ENCODE measurements around the gene MESP2. TPM values are rescaled to one million over a fixed set of nuclear protein-coding genes. Genes with fewer than 3 reads are reported as not detected.

MESP2 gene
- total and polyA plus RNA-seq, 9 of the 15 experiments (the other 6 are each of a cell fraction or from before 2014, with no cell fraction given): 0.08 to 0.82 (median 0.37) TPM

- no peaks in the 10 kb centered on the region for H3K79me2 ChIP-seq (ENCODE audit: control insufficient read depth, insufficient read depth, low read length)
- H3K4me2 ChIP-seq (ENCODE audit: insufficient read depth, low read length): no peak overlapping the region
- H3K4me3 ChIP-seq: no peak overlapping the region
- POLR2A ChIA-PET: interaction anchor here (0.6 kb wide), 1 partner anchor 163 kb away, joined by 4 read pairs; no protein-coding TSS in a partner anchor
- H3K9me3 ChIP-seq (replicated peaks; ENCODE audit: control insufficient read depth, insufficient read depth, low read depth, low read length): no peaks in the 10 kb centered on the region
- TF ChIP-seq BHLHE40 (IDR thresholded peaks at IDR 0.05; ENCODE audit: low read length) (0 out of 2 replicates have a peak, but pooled peaks have one; percentile 12), ZNF280A (IDR thresholded peaks at IDR 0.05; ENCODE audit: low read depth, partially characterized antibody) (no peak)
- H3K27me3 ChIP-seq (ENCODE audit: control insufficient read depth in 2 of 2, insufficient read depth in 2 of 2, low read length in 2 of 2): no peaks in the 10 kb centered on the region
- no peak overlapping the region for H3K27ac ChIP-seq (ENCODE audit: extremely low read depth, low read depth, low read length)
- H2AFZ ChIP-seq (ENCODE audit: low read depth, low read length): 0 out of 2 replicates have a peak overlapping the region, but pooled peaks have one; percentile 38
- H3K4me1 ChIP-seq (replicated peaks in 1 of 2; ENCODE audit: control insufficient read depth in 2 of 2, insufficient read depth in 2 of 2, low read length in 2 of 2): peaks cover 13 to 26% of the 10 kb centered on the region in 2 experiments
- H4K20me1 ChIP-seq (replicated peaks; ENCODE audit: control insufficient read depth, insufficient read depth, low read length): no peaks in the 10 kb centered on the region; the same call in 1 of the 2 replicates
- no peaks in the 10 kb centered on the region for H3K36me3 ChIP-seq (ENCODE audit: control insufficient read depth, insufficient read depth, low read length)
- FAIRE-seq (no peak), ATAC-seq (no peak), DNase-seq (ENCODE audit: extremely low read depth in 1 of 4, low spot score in 3 of 4) (no peak)
- CTCF ChIA-PET (ENCODE audit: low intra/inter-chr PET ratio): no interaction called here
- 23% methylated on average over 7 of the region's 7 CpGs for WGBS (ENCODE audit: insufficient coverage, low coverage, missing lambda C conversion rate)
- in situ Hi-C loops (cut with MboI) (loop anchor here (5.0 to 10.0 kb wide), 2 partner anchors 120 to 338 kb away; no protein-coding TSS in a partner anchor), intact Hi-C loops (cut with micrococcal nuclease) (no loop called here)
- H3K9me1 ChIP-seq (ENCODE audit: control insufficient read depth, insufficient read depth, low read length): no peaks in the 10 kb centered on the region
- no peak overlapping the region for H3K9ac ChIP-seq (ENCODE audit: insufficient read depth in 1 of 2, low read depth in 2 of 2, low read length in 2 of 2)
- no TSS peak for BruUV-seq (replicated peaks)
Observed at GRCh38 chr15:89756897-89757296, 19.2 kb upstream of the MESP2 start.

GRCh38 chr15:89758283-89758682 lies 17.8 kb upstream of the MESP2 start:
- BruUV-seq (replicated peaks): no TSS peak
- TF ChIP-seq PBX2 (CRISPR knock-in tag; IDR thresholded peaks at IDR 0.05; ENCODE audit: low read depth) (no peak), PBX2 (tag; conservative IDR thresholded peaks at IDR 0.05; ENCODE audit: low read depth) (no peak), ZMIZ1 (IDR thresholded peaks at IDR 0.05; ENCODE audit: low read depth in 2 of 2, low read length in 2 of 2) (no peak)
- Histone ChIP-seq H3K4me2 (ENCODE audit: insufficient read depth, low read length) (no peak overlapping the region), H3K79me2 (ENCODE audit: control insufficient read depth, insufficient read depth, low read length) (no peaks in the 10 kb centered on the region), H3K36me3 (ENCODE audit: control insufficient read depth, insufficient read depth, low read length) (no peaks in the 10 kb centered on the region), H2AFZ (ENCODE audit: low read depth, low read length) (0 out of 2 replicates have a peak overlapping the region, but pooled peaks have one; percentile 8), H3K9me3 (replicated peaks; ENCODE audit: control insufficient read depth, insufficient read depth, low read depth, low read length) (no peaks in the 10 kb centered on the region), H3K27me3 (ENCODE audit: control insufficient read depth in 2 of 2, insufficient read depth in 2 of 2, low read length in 2 of 2) (no peaks in the 10 kb centered on the region), H3K4me3 (no peak overlapping the region), H3K4me1 (replicated peaks in 1 of 2; ENCODE audit: control insufficient read depth in 2 of 2, insufficient read depth in 2 of 2, low read length in 2 of 2) (peaks cover 13 to 26% of the 10 kb centered on the region in 2 experiments), H3K9ac (ENCODE audit: insufficient read depth in 1 of 2, low read depth in 2 of 2, low read length in 2 of 2) (no peak overlapping the region), H3K9me1 (ENCODE audit: control insufficient read depth, insufficient read depth, low read length) (no peaks in the 10 kb centered on the region), H4K20me1 (replicated peaks; ENCODE audit: control insufficient read depth, insufficient read depth, low read length) (no peaks in the 10 kb centered on the region; the same call in 1 of the 2 replicates), H3K27ac (ENCODE audit: extremely low read depth, low read depth, low read length) (no peak overlapping the region)
- intact Hi-C loops (cut with micrococcal nuclease): no loop called here
- POLR2A ChIA-PET: interaction anchor here (0.6 to 1.0 kb wide), 3 partner anchors 23 to 1144 kb away, joined by 3 to 5 read pairs (median 3); no protein-coding TSS in a partner anchor
- ATAC-seq: no peak
- no peak for FAIRE-seq
- DNase-seq (ENCODE audit: extremely low read depth in 1 of 4, low spot score in 3 of 4): no peak
- WGBS (ENCODE audit: insufficient coverage, low coverage, missing lambda C conversion rate): 82% methylated on average over 5 of the region's 8 CpGs
- CTCF ChIA-PET (ENCODE audit: low intra/inter-chr PET ratio): no interaction called here
- in situ Hi-C loops (cut with MboI): loop anchor here (5.0 to 10.0 kb wide), 2 partner anchors 119 to 337 kb away; no protein-coding TSS in a partner anchor
